ENCODE measurements around the gene STMND1. TPM values are rescaled to one million over a fixed set of nuclear protein-coding genes. Genes with fewer than 3 reads are reported as not detected.

STMND1 gene
- polyA plus RNA-seq, 1 donor from 2014 or later = 0.59 TPM

DNA sequence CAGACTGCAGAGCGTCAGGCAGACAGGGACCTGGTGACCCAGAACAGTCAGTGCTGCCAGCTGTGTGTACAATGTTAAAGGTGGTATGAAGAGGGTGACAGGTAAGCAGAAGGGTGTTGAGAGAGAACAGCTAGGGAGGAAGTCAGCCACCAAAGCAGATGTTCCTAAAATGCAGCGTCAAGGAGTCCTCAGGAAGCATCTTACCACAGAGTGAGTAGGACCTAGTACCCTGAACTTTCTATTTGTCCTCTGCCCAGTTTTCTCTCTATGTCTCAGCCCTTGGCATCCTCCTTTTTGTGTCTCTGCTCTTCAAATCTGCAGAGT lies 14.2 kb downstream of the STMND1 start:
- Histone ChIP-seq H3K4me3 (ENCODE audit: low read length) (no peak overlapping the region), H3K9me3 (ENCODE audit: low read length) (no peaks in the 10 kb centered on the region), H2AFZ (ENCODE audit: low read depth, low read length) (no peak overlapping the region), H3K4me2 (ENCODE audit: low read length) (no peak overlapping the region), H3K36me3 (ENCODE audit: insufficient read depth, low read length) (no peaks in the 10 kb centered on the region), H3K27me3 (ENCODE audit: insufficient read depth, low read depth, low read length) (no peaks in the 10 kb centered on the region), H3K9me2 (ENCODE audit: insufficient read depth, low read length) (no peaks in the 10 kb centered on the region), H3K9ac (ENCODE audit: low read length) (no peak overlapping the region), H3K79me2 (replicated peaks; ENCODE audit: insufficient read depth, low read length) (no peaks in the 10 kb centered on the region), H3F3A (ENCODE audit: insufficient read depth, low read length, poor library complexity, severe bottlenecking) (no peaks in the 10 kb centered on the region), H4K20me1 (ENCODE audit: insufficient read depth) (no peaks in the 10 kb centered on the region), H3K27ac (ENCODE audit: low read length) (no peak overlapping the region)
- TF ChIP-seq SMC3 (conservative IDR thresholded peaks at IDR 0.05; ENCODE audit: poor library complexity) (no peak), POLR2AphosphoS5 (IDR thresholded peaks at IDR 0.05) (no peak), MXI1 (conservative IDR thresholded peaks at IDR 0.05; ENCODE audit: poor library complexity, severe bottlenecking) (no peak), RAD21 (conservative IDR thresholded peaks at IDR 0.05) (no peak), EP300 (conservative IDR thresholded peaks at IDR 0.05; ENCODE audit: poor library complexity, severe bottlenecking) (no peak), EZH2 (IDR thresholded peaks at IDR 0.05; ENCODE audit: borderline replicate concordance, insufficient read depth, low read length, poor library complexity, severe bottlenecking) (no peak), TAF1 (IDR thresholded peaks at IDR 0.05; ENCODE audit: low read depth) (no peak)
- TF ChIP-seq, protein P1, sequence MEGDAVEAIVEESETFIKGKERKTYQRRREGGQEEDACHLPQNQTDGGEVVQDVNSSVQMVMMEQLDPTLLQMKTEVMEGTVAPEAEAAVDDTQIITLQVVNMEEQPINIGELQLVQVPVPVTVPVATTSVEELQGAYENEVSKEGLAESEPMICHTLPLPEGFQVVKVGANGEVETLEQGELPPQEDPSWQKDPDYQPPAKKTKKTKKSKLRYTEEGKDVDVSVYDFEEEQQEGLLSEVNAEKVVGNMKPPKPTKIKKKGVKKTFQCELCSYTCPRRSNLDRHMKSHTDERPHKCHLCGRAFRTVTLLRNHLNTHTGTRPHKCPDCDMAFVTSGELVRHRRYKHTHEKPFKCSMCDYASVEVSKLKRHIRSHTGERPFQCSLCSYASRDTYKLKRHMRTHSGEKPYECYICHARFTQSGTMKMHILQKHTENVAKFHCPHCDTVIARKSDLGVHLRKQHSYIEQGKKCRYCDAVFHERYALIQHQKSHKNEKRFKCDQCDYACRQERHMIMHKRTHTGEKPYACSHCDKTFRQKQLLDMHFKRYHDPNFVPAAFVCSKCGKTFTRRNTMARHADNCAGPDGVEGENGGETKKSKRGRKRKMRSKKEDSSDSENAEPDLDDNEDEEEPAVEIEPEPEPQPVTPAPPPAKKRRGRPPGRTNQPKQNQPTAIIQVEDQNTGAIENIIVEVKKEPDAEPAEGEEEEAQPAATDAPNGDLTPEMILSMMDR (IDR thresholded peaks at IDR 0.05; ENCODE audit: poor library complexity, severe bottlenecking) = no peak
- TF ChIP-seq, protein P2, sequence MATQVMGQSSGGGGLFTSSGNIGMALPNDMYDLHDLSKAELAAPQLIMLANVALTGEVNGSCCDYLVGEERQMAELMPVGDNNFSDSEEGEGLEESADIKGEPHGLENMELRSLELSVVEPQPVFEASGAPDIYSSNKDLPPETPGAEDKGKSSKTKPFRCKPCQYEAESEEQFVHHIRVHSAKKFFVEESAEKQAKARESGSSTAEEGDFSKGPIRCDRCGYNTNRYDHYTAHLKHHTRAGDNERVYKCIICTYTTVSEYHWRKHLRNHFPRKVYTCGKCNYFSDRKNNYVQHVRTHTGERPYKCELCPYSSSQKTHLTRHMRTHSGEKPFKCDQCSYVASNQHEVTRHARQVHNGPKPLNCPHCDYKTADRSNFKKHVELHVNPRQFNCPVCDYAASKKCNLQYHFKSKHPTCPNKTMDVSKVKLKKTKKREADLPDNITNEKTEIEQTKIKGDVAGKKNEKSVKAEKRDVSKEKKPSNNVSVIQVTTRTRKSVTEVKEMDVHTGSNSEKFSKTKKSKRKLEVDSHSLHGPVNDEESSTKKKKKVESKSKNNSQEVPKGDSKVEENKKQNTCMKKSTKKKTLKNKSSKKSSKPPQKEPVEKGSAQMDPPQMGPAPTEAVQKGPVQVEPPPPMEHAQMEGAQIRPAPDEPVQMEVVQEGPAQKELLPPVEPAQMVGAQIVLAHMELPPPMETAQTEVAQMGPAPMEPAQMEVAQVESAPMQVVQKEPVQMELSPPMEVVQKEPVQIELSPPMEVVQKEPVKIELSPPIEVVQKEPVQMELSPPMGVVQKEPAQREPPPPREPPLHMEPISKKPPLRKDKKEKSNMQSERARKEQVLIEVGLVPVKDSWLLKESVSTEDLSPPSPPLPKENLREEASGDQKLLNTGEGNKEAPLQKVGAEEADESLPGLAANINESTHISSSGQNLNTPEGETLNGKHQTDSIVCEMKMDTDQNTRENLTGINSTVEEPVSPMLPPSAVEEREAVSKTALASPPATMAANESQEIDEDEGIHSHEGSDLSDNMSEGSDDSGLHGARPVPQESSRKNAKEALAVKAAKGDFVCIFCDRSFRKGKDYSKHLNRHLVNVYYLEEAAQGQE (IDR thresholded peaks at IDR 0.05; ENCODE audit: borderline replicate concordance) = no peak

DNA sequence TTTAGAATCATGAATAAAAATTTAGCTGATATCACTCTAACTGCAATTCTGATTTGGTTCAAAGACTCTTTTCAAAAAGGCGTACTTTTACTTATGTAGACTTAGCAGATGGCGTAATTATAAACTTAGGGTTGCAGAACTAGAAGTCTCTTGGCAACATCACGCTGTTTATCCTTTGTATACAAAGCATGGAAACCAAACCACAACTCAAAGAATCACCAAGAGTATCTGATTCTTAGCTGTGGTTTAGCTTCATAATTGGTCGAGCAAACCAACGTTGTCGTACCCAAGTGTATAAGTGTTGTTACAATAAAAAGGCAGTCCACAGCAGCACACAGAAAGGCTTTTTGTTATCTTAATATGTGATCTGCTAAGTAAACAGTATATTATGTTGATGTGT lies 18.2 kb downstream of the STMND1 start:
- H4K20me1 ChIP-seq (ENCODE audit: insufficient read depth) = no peaks in the 10 kb centered on the region
- TF ChIP-seq SMC3 (conservative IDR thresholded peaks at IDR 0.05; ENCODE audit: poor library complexity) (no peak), RAD21 (conservative IDR thresholded peaks at IDR 0.05) (no peak), EZH2 (IDR thresholded peaks at IDR 0.05; ENCODE audit: borderline replicate concordance, insufficient read depth, low read length, poor library complexity, severe bottlenecking) (no peak), POLR2AphosphoS5 (IDR thresholded peaks at IDR 0.05) (no peak), EP300 (conservative IDR thresholded peaks at IDR 0.05; ENCODE audit: poor library complexity, severe bottlenecking) (no peak), MXI1 (conservative IDR thresholded peaks at IDR 0.05; ENCODE audit: poor library complexity, severe bottlenecking) (no peak), TAF1 (IDR thresholded peaks at IDR 0.05; ENCODE audit: low read depth) (no peak)
- TF ChIP-seq, protein P2 (IDR thresholded peaks at IDR 0.05; ENCODE audit: borderline replicate concordance) = no peak
- TF ChIP-seq, protein P1 (IDR thresholded peaks at IDR 0.05; ENCODE audit: poor library complexity, severe bottlenecking) = no peak
- no peak overlapping the region for H3K4me3 ChIP-seq (ENCODE audit: low read length)
- no peak overlapping the region for H3K9ac ChIP-seq (ENCODE audit: low read length)
- no peaks in the 10 kb centered on the region for H3K27me3 ChIP-seq (ENCODE audit: insufficient read depth, low read depth, low read length)
- no peaks in the 10 kb centered on the region for H3K9me3 ChIP-seq (ENCODE audit: low read length)
- H3F3A ChIP-seq (ENCODE audit: insufficient read depth, low read length, poor library complexity, severe bottlenecking) = no peaks in the 10 kb centered on the region
- no peak overlapping the region for H3K4me2 ChIP-seq (ENCODE audit: low read length)
- H3K27ac ChIP-seq (ENCODE audit: low read length) = no peak overlapping the region
- no peaks in the 10 kb centered on the region for H3K36me3 ChIP-seq (ENCODE audit: insufficient read depth, low read length)
- no peaks in the 10 kb centered on the region for H3K79me2 ChIP-seq (replicated peaks; ENCODE audit: insufficient read depth, low read length)
- H2AFZ ChIP-seq (ENCODE audit: low read depth, low read length) = no peak overlapping the region
- no peaks in the 10 kb centered on the region for H3K9me2 ChIP-seq (ENCODE audit: insufficient read depth, low read length)

Measured in neural cell (in vitro differentiated cells).